GM12873 (cell line): ENCODE results near the gene FYB1.

ENCODE experiments used
- TF ChIP-seq, protein P1 (sequence below): IDR thresholded peaks from 2 replicates; pipeline ENCODE4 v1.5.1; 2012; ENCODE audit warnings: low read depth, mild to moderate bottlenecking, moderate library complexity, low read length, control low read depth; ENCODE audit not compliant: insufficient read depth; ENCODE audit errors: missing control alignments

Gene FYB1

DNA sequence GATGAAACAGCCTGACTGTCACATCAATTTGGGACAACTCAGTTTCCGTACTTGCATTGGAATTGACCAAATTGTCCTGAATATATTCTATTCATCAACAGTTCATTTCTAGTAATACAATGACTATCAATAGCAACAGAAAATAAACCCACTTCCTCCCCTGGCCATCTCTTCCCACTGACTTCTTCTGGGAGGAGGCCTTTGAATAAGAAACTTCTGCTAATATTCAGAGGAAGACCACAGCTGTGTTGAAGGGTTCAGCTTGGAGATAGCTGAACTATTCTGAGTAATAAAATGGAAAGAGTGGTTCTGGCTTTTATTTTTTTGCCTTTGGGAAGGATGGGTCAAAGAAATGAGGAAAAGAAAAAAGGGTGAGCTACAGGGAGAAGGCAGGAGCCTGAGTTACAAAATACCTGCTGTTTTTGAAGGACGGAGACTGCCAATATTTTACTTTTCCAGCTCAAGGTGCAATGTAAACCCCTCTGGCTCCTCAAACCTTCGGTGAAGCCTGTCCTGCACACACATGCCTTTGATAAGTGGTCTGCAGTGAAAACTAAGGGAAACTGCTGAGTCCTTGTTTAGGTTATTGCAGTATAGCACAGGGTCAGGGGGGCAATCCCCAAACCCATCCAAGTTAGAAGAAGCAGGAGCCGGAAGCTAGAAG, 29.9 kb downstream of the FYB1 start:
- TF ChIP-seq, protein P1, sequence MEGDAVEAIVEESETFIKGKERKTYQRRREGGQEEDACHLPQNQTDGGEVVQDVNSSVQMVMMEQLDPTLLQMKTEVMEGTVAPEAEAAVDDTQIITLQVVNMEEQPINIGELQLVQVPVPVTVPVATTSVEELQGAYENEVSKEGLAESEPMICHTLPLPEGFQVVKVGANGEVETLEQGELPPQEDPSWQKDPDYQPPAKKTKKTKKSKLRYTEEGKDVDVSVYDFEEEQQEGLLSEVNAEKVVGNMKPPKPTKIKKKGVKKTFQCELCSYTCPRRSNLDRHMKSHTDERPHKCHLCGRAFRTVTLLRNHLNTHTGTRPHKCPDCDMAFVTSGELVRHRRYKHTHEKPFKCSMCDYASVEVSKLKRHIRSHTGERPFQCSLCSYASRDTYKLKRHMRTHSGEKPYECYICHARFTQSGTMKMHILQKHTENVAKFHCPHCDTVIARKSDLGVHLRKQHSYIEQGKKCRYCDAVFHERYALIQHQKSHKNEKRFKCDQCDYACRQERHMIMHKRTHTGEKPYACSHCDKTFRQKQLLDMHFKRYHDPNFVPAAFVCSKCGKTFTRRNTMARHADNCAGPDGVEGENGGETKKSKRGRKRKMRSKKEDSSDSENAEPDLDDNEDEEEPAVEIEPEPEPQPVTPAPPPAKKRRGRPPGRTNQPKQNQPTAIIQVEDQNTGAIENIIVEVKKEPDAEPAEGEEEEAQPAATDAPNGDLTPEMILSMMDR = no peak

DNA sequence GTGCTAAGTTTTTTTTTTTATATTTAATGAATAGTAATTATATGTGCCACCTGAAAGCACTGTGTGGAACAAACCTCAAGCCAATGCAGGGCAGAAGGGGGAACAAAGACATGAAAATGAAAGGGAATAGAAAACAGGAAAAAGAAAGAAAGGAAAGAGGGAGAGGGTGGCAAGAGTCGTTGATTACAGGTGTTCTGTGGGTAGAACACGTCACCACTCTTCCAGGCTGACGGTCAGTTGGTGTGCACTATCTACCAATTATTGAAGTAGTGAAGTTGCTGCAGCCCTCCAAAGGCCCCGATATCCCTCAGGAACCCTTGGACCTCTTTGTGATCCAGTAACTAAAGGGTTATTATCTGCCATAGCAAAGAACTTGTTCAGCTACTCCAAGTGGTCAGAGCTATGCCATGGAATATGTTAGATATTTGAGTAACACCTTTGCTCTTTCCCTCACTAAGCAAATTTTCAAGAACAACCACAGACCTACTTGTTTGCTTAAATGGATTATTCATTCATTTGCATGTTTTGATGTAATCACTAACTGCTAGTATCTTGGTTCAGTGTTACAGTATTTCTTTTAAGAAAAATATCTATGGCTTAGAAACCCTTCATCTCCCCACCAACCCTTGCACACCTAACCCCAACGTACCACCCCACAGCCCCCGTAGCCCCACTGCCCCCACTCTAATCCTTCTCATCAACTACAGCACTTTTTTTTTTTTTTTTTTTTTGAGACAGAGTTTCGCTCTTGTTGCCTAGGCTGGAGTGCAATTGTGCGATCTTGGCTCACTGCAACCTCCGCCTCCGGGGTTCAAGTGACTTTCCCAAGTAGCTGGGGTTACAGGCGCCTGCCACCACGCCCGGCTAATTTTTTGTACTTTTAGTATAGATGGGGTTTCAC, 31.3 kb downstream of the FYB1 start:
- TF ChIP-seq, protein P1 = no peak

DNA sequence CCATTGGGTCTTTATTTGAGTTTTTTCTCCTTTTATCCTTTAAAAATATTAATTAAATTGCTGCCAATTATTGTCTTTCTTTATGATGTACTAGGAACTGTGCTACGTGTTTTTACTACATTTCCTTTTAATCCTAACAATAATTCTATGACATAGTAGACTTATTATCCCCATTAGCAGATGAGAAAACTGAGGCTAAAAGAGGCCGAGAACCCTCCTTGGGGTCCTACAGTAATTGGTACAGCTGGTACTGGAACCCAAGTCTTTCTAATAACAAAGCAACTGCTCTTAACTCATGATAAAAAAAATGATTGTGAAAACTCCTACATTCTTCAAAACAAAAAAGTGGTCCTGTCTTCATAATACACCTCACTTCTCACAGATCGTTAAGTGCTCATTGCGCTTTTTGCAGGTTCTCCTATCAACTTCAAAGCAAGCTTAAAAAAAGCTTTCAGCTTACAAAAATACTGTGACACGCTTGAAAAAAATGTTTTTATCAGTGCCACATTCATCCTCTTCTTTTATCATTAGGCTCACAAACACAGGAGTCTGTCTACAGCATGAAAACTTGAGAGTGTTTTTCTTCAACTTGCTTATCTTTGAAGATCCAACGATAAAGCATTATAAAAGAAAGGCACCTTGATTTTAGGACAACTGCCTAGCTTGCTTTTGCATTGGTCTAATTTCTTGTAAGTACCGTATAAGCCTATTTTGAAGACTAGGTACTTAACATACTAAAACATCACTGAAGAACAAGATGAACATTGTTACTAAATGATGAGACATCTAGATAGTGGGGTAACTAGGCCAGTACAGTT, 32.4 kb downstream of the FYB1 start:
- TF ChIP-seq, protein P1 = no peak

DNA sequence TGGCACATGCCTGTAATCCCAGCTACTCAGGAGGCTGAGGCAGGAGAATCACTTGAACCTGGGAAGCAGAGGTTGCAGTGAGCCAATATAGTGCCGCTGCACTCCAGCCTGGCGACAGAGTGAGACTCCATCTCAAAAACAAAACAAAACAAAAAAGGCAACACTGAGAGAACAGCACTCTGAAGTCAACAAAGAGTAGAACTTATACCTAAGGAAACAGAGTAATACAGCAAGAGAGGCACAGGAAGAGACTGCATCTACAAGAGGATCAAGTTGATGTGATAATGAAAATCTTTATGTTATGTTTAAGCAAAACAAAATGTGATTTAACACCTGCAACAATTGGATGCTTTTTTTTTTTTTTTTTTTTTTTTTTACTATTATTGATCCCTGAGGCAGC, 33.1 kb downstream of the FYB1 start:
- TF ChIP-seq, protein P1 = no peak

DNA sequence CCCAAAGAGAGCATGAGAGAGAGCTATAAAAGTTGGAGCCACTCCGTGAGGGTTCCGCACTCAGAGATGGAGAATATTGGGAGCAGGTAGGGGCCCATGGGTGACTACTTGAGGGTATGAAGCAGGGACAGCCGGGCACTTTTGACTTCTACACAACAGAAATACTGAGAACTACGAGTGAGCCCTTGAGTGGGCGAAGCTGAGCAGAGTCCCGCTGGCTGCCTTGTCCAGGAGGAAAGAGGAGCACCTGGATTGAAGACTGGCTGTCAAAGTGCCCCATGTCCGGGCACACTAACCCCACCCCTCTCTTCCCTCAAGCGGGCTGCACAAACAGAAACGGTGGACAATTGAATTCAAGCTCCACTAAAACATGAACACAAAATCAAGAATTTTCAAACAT, 33.6 kb downstream of the FYB1 start:
- TF ChIP-seq, protein P1 = no peak

DNA sequence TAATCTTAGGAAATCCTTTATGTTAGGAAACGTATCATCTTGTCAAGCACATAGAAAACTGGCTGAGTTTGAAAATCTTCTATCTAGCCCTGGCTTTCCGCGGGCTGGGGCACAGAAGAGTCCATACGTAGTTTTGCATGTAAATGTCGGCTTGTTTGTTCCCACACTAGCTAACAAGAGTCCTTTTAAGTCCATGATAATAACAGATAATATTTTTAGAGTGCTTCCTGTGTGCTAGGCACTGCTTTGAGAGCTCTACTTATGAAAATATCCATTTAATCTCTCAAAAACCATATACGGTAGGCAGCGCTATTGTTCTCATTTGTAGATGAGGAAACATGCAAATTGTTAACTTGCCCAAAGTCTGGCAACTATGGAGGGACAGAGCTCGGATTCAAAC, 40.5 kb downstream of the FYB1 start:
- TF ChIP-seq, protein P1 = no peak

DNA sequence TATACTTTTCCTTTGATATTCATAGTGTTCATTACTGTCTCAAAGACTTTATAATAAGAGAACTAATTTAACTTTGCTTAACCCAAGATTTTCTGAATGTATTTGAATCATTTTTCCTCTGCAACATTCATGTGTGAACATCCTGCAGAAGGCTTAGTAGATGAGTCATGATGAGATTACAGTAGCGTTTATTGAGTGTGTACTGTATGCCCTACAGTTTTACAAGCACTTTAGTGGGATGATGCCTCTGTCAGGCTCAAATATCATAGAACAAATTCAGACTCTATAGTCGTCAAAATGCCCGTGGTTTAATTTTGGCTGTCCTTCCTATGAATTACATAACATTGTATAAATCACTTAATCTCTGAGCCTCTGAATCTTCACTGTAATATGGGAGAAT, 41.2 kb downstream of the FYB1 start:
- TF ChIP-seq, protein P1 = no peak
